Measurements from ENCODE around the gene SRR. TPM values are rescaled to one million over a fixed set of nuclear protein-coding genes. Genes with fewer than 3 reads are reported as not detected.

SRR gene
- total and polyA plus RNA-seq, 9 of the 15 experiments (the other 6 are each of a cell fraction or from before 2014, with no cell fraction given) = 5.0 to 19.4 (median 7.9) TPM

- H4K20me1 ChIP-seq (replicated peaks; ENCODE audit: control insufficient read depth, insufficient read depth, low read length) = no peaks in the 10 kb centered on the region
- intact Hi-C loops (cut with micrococcal nuclease) = no loop called here
- H3K27ac ChIP-seq (ENCODE audit: extremely low read depth, low read depth, low read length) = no peak overlapping the region
- ChIA-PET CTCF (ENCODE audit: low intra/inter-chr PET ratio) (no interaction called here), POLR2A (interaction anchor here (1.3 to 1.4 kb wide), 2 partner anchors 9 to 12 kb away, joined by 3 to 5 read pairs; partner anchors contain the start of gene TSR1)
- no peaks in the 10 kb centered on the region for H3K27me3 ChIP-seq (ENCODE audit: control insufficient read depth in 2 of 2, insufficient read depth in 2 of 2, low read length in 2 of 2)
- in situ Hi-C loops (cut with MboI) = no loop called here
- FAIRE-seq = no peak
- TF ChIP-seq ELF2 (CRISPR knock-in tag; IDR thresholded peaks at IDR 0.05) (no peak), REST (IDR thresholded peaks at IDR 0.05; ENCODE audit: borderline replicate concordance) (no peak), REST (CRISPR knock-in tag; IDR thresholded peaks at IDR 0.05; ENCODE audit: low read depth) (no peak), POLR2A (conservative IDR thresholded peaks at IDR 0.05) (0 out of 2 replicates have a peak, but pooled peaks have one; percentile 21), C11orf30 (IDR thresholded peaks at IDR 0.05; ENCODE audit: low read depth) (no peak)
- no peak overlapping the region for H3K9ac ChIP-seq (ENCODE audit: insufficient read depth in 1 of 2, low read depth in 2 of 2, low read length in 2 of 2)
- no peak for DNase-seq (ENCODE audit: extremely low read depth in 1 of 4, low spot score in 3 of 4)
- H3K4me2 ChIP-seq (ENCODE audit: insufficient read depth, low read length) = no peak overlapping the region
- H3K9me1 ChIP-seq (ENCODE audit: control insufficient read depth, insufficient read depth, low read length) = no peaks in the 10 kb centered on the region
- peaks cover 4% of the 10 kb centered on the region; the same call in 1 of the 3 replicates for H3K79me2 ChIP-seq (ENCODE audit: control insufficient read depth, insufficient read depth, low read length)
- BruUV-seq (replicated peaks) = no TSS peak
- 65% methylated on average over 2 of the region's 2 CpGs for WGBS (ENCODE audit: insufficient coverage, low coverage, missing lambda C conversion rate)
- no peak for ATAC-seq
- H3K36me3 ChIP-seq (ENCODE audit: control insufficient read depth, insufficient read depth, low read length) = peaks cover 58% of the 10 kb centered on the region
- H3K4me1 ChIP-seq (replicated peaks in 1 of 2; ENCODE audit: control insufficient read depth in 2 of 2, insufficient read depth in 2 of 2, low read length in 2 of 2) = no peaks in the 10 kb centered on the region
- H3K4me3 ChIP-seq = no peak overlapping the region
- no peaks in the 10 kb centered on the region for H3K9me3 ChIP-seq (replicated peaks; ENCODE audit: control insufficient read depth, insufficient read depth, low read depth, low read length)
- no peak overlapping the region for H2AFZ ChIP-seq (ENCODE audit: low read depth, low read length)
Observed at GRCh38 chr17:2323629-2324314, 20.0 kb downstream of the SRR start.
